PC-3 (cell line): ENCODE results near the gene STAB2. TPM values are rescaled to one million over a fixed set of nuclear protein-coding genes. Genes with fewer than 3 reads are reported as not detected.

Experiments
- ATAC-seq: fragments of 200-7000 bp; cut with Tn5 transposase; 2 replicates; pipeline ENCODE4 v1.9.1; 2020; ENCODE audit warnings: mild to moderate bottlenecking, moderate library complexity
- BruUV-seq: library from RNA; stranded (reverse); fragments of 400-500 nt; replicated peaks from 2 replicates; lab custom pipeline; 2021; lab: Mats Ljungman, UMichigan
- CTCF ChIA-PET: fragments of 300-600 bp; sonication (Branson Sonifier 250); formaldehyde crosslinking; loops from one replicate; lab custom pipeline; 2022; ENCODE audit warnings: antibody characterized with exemption; lab: Charles Lee
- POLR2A ChIA-PET: fragments of 300-600 bp; sonication (Branson Sonifier 250); formaldehyde crosslinking; loops from one replicate; lab custom pipeline; 2022; ENCODE audit warnings: antibody characterized with exemption; ENCODE audit not compliant: unreplicated experiment; lab: Charles Lee
- DNase-seq: peaks from one replicate; pipeline ENCODE4 v3.0.0-alpha.2; 2015
- H2AFZ ChIP-seq: fragments of 300-600 bp; sonication (generic); 2 replicates; pipeline ENCODE4 v1.6.0; 2016; ENCODE audit warnings: antibody characterized with exemption, low read length
- H3F3A ChIP-seq: fragments of 300-600 bp; sonication (generic); one replicate; pipeline ENCODE4 v1.6.0; 2017; ENCODE audit warnings: antibody characterized with exemption, low read length, control low read depth, mild to moderate bottlenecking; ENCODE audit not compliant: unreplicated experiment
- H3K27ac ChIP-seq: fragments of 300-600 bp; sonication (generic); 2 replicates; pipeline ENCODE4 v1.5.1; 2016; ENCODE audit warnings: mild to moderate bottlenecking, low read length
- H3K27me3 ChIP-seq: fragments of 300-600 bp; sonication (generic); 2 replicates; pipeline ENCODE4 v1.6.1; 2016; ENCODE audit warnings: low read length, mixed read lengths
- H3K36me3 ChIP-seq: fragments of 300-600 bp; sonication (generic); 2 replicates; pipeline ENCODE4 v1.6.1; 2016; ENCODE audit warnings: low read depth, mixed run types, low read length, mixed read lengths
- H3K4me1 ChIP-seq: fragments of 300-600 bp; sonication (generic); 2 replicates; pipeline ENCODE4 v1.5.1; 2016; ENCODE audit warnings: low read length; ENCODE audit not compliant: insufficient read depth
- H3K4me2 ChIP-seq: fragments of 300-600 bp; sonication (generic); 2 replicates; pipeline ENCODE4 v1.6.0; 2016; ENCODE audit warnings: low read length
- H3K4me3 ChIP-seq: fragments of 300-600 bp; sonication (generic); 2 replicates; pipeline ENCODE4 v1.5.1; 2016; ENCODE audit warnings: mild to moderate bottlenecking, low read length, mixed read lengths
- H3K79me2 ChIP-seq: fragments of 300-600 bp; sonication (generic); 2 replicates; pipeline ENCODE4 v1.6.1; 2017; ENCODE audit warnings: low read length, mixed read lengths
- H3K9ac ChIP-seq: fragments of 300-600 bp; sonication (generic); 2 replicates; pipeline ENCODE4 v1.6.0; 2016; ENCODE audit warnings: mild to moderate bottlenecking, low read length
- H3K9me2 ChIP-seq: fragments of 300-600 bp; sonication (generic); replicated peaks from 2 replicates; pipeline ENCODE4 v1.6.1; 2016; ENCODE audit warnings: mixed run types, low read length, mixed read lengths
- H3K9me3 ChIP-seq: fragments of 300-600 bp; sonication (generic); 2 replicates; pipeline ENCODE4 v1.6.1; 2016; ENCODE audit warnings: low read length, mixed read lengths
- H4K20me1 ChIP-seq: fragments of 300-600 bp; sonication (generic); 2 replicates; pipeline ENCODE4 v1.6.1; 2016; ENCODE audit warnings: low read length, mixed read lengths
- EZH2 ChIP-seq: fragments of 300-600 bp; sonication (generic); IDR thresholded peaks from one replicate; pipeline ENCODE4 v1.6.1; 2017; ENCODE audit warnings: antibody characterized with exemption, mild to moderate bottlenecking, low read length; ENCODE audit not compliant: unreplicated experiment
- EZH2phosphoT487 ChIP-seq: fragments of 300-600 bp; sonication (generic); IDR thresholded peaks from 2 replicates; pipeline ENCODE4 v1.6.1; 2018; ENCODE audit warnings: mild to moderate bottlenecking, antibody characterized with exemption, low read length, borderline replicate concordance
- intact Hi-C: fragments of 100-400 bp; cut with micrococcal nuclease; formaldehyde crosslinking; loops from 2 replicates; pipeline ENCODE4 v1.9.0; 2023
- total RNA-seq: library from RNA; depleted of rRNA; stranded (reverse); fragments of >200 nt; gene quantifications from 2 replicates; pipeline ENCODE4 v1.2.3, GENCODE V29; 2014
- TF ChIP-seq, protein P1 (sequence below): fragments of 300-600 bp; sonication (generic); conservative IDR thresholded peaks from 2 replicates; pipeline ENCODE4 v1.5.1; 2017; ENCODE audit warnings: antibody characterized with exemption, low read depth, mild to moderate bottlenecking, low read length

The STAB2 gene
- total RNA-seq, 1 experiment from 2014 or later: not detected

DNA sequence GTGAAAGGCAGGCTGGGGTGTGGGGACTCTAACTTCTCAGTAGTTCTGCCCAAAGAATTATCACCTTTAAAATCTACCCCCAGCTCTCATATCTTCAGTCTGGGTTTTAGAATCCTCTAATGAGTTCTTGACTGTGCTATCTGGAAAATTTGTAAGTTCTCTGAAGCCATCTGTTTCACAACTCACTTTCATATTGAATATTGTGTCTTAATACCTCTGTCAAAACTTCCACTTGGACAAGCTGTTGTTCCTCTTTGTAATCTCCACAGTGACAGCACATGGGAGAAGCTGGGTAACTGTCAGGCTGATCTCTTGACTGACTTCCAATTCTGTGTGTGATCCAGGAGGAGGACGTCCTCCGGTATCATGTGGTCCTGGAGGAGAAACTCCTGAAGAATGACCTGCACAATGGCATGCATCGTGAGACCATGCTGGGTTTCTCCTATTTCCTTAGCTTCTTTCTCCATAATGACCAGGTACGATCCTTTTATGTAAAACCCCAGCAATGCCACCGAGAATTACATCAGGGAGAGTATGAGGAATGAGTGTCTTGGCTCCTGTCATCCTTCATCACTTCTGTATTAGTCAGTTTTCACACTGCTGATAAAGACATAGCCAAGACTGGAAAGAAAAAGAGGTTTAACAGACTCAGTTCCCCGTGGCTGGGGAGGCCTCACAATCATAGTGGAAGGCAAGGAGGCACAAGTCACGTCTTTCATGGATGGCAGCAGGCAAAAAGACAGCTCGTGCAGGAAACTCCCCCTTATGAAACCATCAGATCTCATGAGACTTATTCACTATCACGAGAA, 111.9 kb downstream of the STAB2 start:
- intact Hi-C loops: no loop called here
- TF ChIP-seq EZH2 (no peak), EZH2phosphoT487 (no peak)
- TF ChIP-seq, protein P1, sequence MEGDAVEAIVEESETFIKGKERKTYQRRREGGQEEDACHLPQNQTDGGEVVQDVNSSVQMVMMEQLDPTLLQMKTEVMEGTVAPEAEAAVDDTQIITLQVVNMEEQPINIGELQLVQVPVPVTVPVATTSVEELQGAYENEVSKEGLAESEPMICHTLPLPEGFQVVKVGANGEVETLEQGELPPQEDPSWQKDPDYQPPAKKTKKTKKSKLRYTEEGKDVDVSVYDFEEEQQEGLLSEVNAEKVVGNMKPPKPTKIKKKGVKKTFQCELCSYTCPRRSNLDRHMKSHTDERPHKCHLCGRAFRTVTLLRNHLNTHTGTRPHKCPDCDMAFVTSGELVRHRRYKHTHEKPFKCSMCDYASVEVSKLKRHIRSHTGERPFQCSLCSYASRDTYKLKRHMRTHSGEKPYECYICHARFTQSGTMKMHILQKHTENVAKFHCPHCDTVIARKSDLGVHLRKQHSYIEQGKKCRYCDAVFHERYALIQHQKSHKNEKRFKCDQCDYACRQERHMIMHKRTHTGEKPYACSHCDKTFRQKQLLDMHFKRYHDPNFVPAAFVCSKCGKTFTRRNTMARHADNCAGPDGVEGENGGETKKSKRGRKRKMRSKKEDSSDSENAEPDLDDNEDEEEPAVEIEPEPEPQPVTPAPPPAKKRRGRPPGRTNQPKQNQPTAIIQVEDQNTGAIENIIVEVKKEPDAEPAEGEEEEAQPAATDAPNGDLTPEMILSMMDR: no peak
- Histone ChIP-seq H3K9me2 (no peaks in the 10 kb centered on the region), H3K27me3 (peaks cover 57% of the 10 kb centered on the region), H2AFZ (no peak overlapping the region), H3K4me3 (no peak overlapping the region), H4K20me1 (no peaks in the 10 kb centered on the region), H3K9me3 (no peaks in the 10 kb centered on the region), H3K9ac (no peak overlapping the region), H3K79me2 (no peaks in the 10 kb centered on the region), H3K36me3 (no peaks in the 10 kb centered on the region), H3K27ac (no peak overlapping the region), H3F3A (no peaks in the 10 kb centered on the region), H3K4me1 (no peaks in the 10 kb centered on the region), H3K4me2 (no peak overlapping the region)
- DNase-seq (no peak), ATAC-seq (no peak)
- no TSS peak for BruUV-seq
- ChIA-PET CTCF (no interaction called here), POLR2A (no interaction called here)

DNA sequence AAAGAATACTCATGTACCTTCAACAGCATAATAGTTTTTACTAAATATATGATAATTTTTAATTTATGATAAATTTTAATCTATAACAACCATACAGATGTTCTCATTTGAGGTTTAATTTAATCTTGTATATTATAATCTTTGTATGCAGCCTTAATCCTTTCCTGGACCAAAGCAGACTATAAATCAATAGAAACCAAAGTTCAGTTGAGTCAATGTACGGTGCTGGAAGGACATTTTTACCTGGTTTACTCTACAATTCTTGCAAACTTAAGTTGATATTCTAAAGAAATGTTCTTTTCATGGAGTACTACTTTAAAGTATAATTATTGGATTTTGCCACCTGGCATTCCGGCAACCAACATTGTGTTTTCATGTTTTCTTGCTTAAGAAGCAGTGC, 118.0 kb downstream of the STAB2 start:
- Histone ChIP-seq H3K4me1 (no peaks in the 10 kb centered on the region), H2AFZ (no peak overlapping the region), H3F3A (no peaks in the 10 kb centered on the region), H3K4me2 (no peak overlapping the region), H3K9me2 (no peaks in the 10 kb centered on the region), H3K27me3 (peaks cover 43% of the 10 kb centered on the region), H4K20me1 (no peaks in the 10 kb centered on the region), H3K9ac (no peak overlapping the region), H3K9me3 (no peaks in the 10 kb centered on the region), H3K79me2 (no peaks in the 10 kb centered on the region), H3K27ac (no peak overlapping the region), H3K4me3 (no peak overlapping the region), H3K36me3 (no peaks in the 10 kb centered on the region)
- ATAC-seq (no peak), DNase-seq (no peak)
- intact Hi-C loops: no loop called here
- ChIA-PET POLR2A (no interaction called here), CTCF (no interaction called here)
- BruUV-seq: no TSS peak
- TF ChIP-seq, protein P1: no peak
- TF ChIP-seq EZH2: no peak
- TF ChIP-seq EZH2phosphoT487: no peak

DNA sequence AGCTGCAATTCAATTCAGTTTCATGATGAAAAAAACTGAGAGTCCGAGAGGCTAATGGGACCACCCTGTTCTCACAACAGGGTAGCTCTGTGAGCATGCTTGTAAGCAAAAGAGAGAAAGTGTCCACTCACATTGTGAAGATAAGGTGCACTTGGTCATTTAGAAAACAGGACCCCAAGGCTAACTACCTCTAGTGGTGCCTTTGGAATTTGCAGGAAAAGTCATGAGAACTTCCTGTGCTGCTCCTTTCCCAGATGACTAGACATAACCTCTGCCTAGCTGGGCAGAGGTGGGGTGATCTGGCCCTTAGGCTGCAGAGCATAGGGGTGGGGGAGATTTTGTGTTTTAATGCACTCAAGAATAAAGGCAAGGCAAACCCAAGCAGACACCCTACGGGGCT, 118.9 kb downstream of the STAB2 start:
- Histone ChIP-seq H3K27me3 (peaks cover 51% of the 10 kb centered on the region), H3K36me3 (no peaks in the 10 kb centered on the region), H3F3A (no peaks in the 10 kb centered on the region), H3K4me3 (no peak overlapping the region), H3K4me2 (no peak overlapping the region), H3K4me1 (no peaks in the 10 kb centered on the region), H4K20me1 (no peaks in the 10 kb centered on the region), H3K9me3 (no peaks in the 10 kb centered on the region), H3K9ac (no peak overlapping the region), H2AFZ (no peak overlapping the region), H3K27ac (no peak overlapping the region), H3K9me2 (no peaks in the 10 kb centered on the region), H3K79me2 (no peaks in the 10 kb centered on the region)
- ChIA-PET CTCF (no interaction called here), POLR2A (no interaction called here)
- TF ChIP-seq, protein P1: peak; percentile 58
- no peak for TF ChIP-seq EZH2phosphoT487
- no peak for TF ChIP-seq EZH2
- intact Hi-C loops: no loop called here
- peak; percentile 48 for DNase-seq
- ATAC-seq: peak; percentile 54
- no TSS peak for BruUV-seq
